HepG2 (cell line): ENCODE data around the gene SIRT7. TPM values are rescaled to one million over a fixed set of nuclear protein-coding genes. Genes with fewer than 3 reads are reported as not detected.

Experiments
- BRD4 ChIP-seq: sonication (generic); formaldehyde crosslinking; IDR thresholded peaks from 2 replicates; pipeline ENCODE4 v1.4.0; 2020; ENCODE audit warnings: missing genetic modification reagents
- CBX1 ChIP-seq: IDR thresholded peaks from one replicate; pipeline ENCODE4 v1.6.1; 2016; ENCODE audit warnings: antibody characterized with exemption, low read depth
- CBX2 ChIP-seq, 2 experiments: fragments of 200-600 bp in 1 of 2; sonication (generic); formaldehyde crosslinking in 1 of 2; IDR thresholded peaks; 2 replicates each; pipeline versions ENCODE4 v1.7.0 to v1.8.1; 2018 to 2022; ENCODE audit warnings: low read depth in 2 of 2, low read length in 1 of 2, mild to moderate bottlenecking in 1 of 2, missing genetic modification reagents in 1 of 2
- ETV5 ChIP-seq: IDR thresholded peaks from 2 replicates; pipeline ENCODE4 v1.6.1; 2018; ENCODE audit warnings: missing biosample characterization, missing genetic modification reagents, inconsistent platforms, borderline replicate concordance
- GABPB1 ChIP-seq: IDR thresholded peaks from 2 replicates; pipeline ENCODE4 v1.6.1; 2016; ENCODE audit warnings: mild to moderate bottlenecking, missing genetic modification reagents, moderate library complexity, missing compliant biosample characterization
- HDAC2 ChIP-seq: sonication (generic); formaldehyde crosslinking; IDR thresholded peaks from 2 replicates; pipeline ENCODE4 v1.4.0; 2020; ENCODE audit warnings: missing genetic modification reagents
- MYC ChIP-seq: sonication (generic); formaldehyde crosslinking; IDR thresholded peaks from 2 replicates; pipeline ENCODE4 v1.9.0; 2021; ENCODE audit warnings: missing genetic modification reagents, borderline replicate concordance
- NR2F6 ChIP-seq, 2 experiments: IDR thresholded peaks; 2 replicates each; pipeline ENCODE4 v1.6.1; 2016; ENCODE audit warnings: antibody characterized with exemption in 1 of 2, mild to moderate bottlenecking in 1 of 2
- RELA ChIP-seq: sonication (generic); formaldehyde crosslinking; IDR thresholded peaks from 2 replicates; pipeline ENCODE4 v1.4.0; 2020; ENCODE audit warnings: missing genetic modification reagents
- SOX13 ChIP-seq, 3 experiments: fragments of 450-650 bp in 1 of 3; sonication (generic) in 1 of 3; formaldehyde crosslinking in 1 of 3; IDR thresholded peaks in 2 of 3; conservative IDR thresholded peaks in 1 of 3; 2 replicates each; pipeline versions ENCODE4 v1.5.0 to v1.6.1; 2016 to 2020; ENCODE audit warnings: antibody characterized with exemption in 1 of 3, mild to moderate bottlenecking in 1 of 3, missing compliant biosample characterization in 1 of 3, missing genetic modification reagents in 1 of 3, moderate library complexity in 1 of 3
- SOX5 ChIP-seq: IDR thresholded peaks from 2 replicates; pipeline ENCODE4 v1.6.1; 2016; ENCODE audit warnings: borderline replicate concordance
- SPEN ChIP-seq: sonication (generic); formaldehyde crosslinking; IDR thresholded peaks from 2 replicates; pipeline ENCODE4 v1.5.1; 2020; ENCODE audit warnings: low read depth, mild to moderate bottlenecking, missing genetic modification reagents
- SRSF1 ChIP-seq: fragments of 200-400 bp; formaldehyde crosslinking; optimal IDR thresholded peaks from 2 replicates; pipeline ENCODE3; 2017; ENCODE audit warnings: mild to moderate bottlenecking, low read depth, low read length, moderate library complexity
- TAF1 ChIP-seq: sonication (generic); formaldehyde crosslinking; IDR thresholded peaks from 2 replicates; pipeline ENCODE4 v1.4.0; 2020; ENCODE audit warnings: missing genetic modification reagents
- TCF7L2 ChIP-seq: IDR thresholded peaks from 2 replicates; pipeline ENCODE4 v1.6.1; 2011; ENCODE audit warnings: mild to moderate bottlenecking, low read depth, low read length, moderate library complexity
- TEAD2 ChIP-seq: sonication (generic); formaldehyde crosslinking; IDR thresholded peaks from 2 replicates; pipeline ENCODE4 v1.9.0; 2021; ENCODE audit warnings: missing genetic modification reagents
- ZC3H13 ChIP-seq: sonication (generic); formaldehyde crosslinking; IDR thresholded peaks from 2 replicates; pipeline ENCODE4 v1.8.1; 2023; ENCODE audit warnings: mild to moderate bottlenecking, missing genetic modification reagents, moderate library complexity
- ZFX ChIP-seq: sonication (generic); formaldehyde crosslinking; IDR thresholded peaks from 2 replicates; pipeline ENCODE4 v1.4.0; 2020; ENCODE audit warnings: mild to moderate bottlenecking, low read depth, missing genetic modification reagents, moderate library complexity
- ZNF235 ChIP-seq: sonication (generic); formaldehyde crosslinking; IDR thresholded peaks from 2 replicates; pipeline ENCODE4 v1.8.1; 2023; ENCODE audit warnings: mild to moderate bottlenecking, missing genetic modification reagents, borderline replicate concordance
- ZNF326 ChIP-seq: sonication (generic); formaldehyde crosslinking; IDR thresholded peaks from 2 replicates; pipeline ENCODE4 v1.4.0; 2020; ENCODE audit warnings: missing genetic modification reagents, borderline replicate concordance
- ZNF556 ChIP-seq: sonication (generic); formaldehyde crosslinking; IDR thresholded peaks from 2 replicates; pipeline ENCODE4 v1.4.0; 2020; ENCODE audit warnings: mild to moderate bottlenecking, missing genetic modification reagents, borderline replicate concordance
- ZNF562 ChIP-seq: sonication (generic); formaldehyde crosslinking; IDR thresholded peaks from 2 replicates; pipeline ENCODE4 v1.8.0; 2022; ENCODE audit warnings: missing genetic modification reagents, borderline replicate concordance
- ZNF577 ChIP-seq: sonication (generic); formaldehyde crosslinking; IDR thresholded peaks from 2 replicates; pipeline ENCODE4 v1.4.0; 2020; ENCODE audit warnings: mild to moderate bottlenecking, low read depth, missing genetic modification reagents, borderline replicate concordance
- ZNF616 ChIP-seq: sonication (generic); formaldehyde crosslinking; IDR thresholded peaks from 2 replicates; pipeline ENCODE4 v1.5.0; 2020; ENCODE audit warnings: low read depth, mild to moderate bottlenecking, missing genetic modification reagents
- ZNF747 ChIP-seq: sonication (generic); formaldehyde crosslinking; IDR thresholded peaks from 2 replicates; pipeline ENCODE4 v1.8.1; 2023; ENCODE audit warnings: missing genetic modification reagents, mild to moderate bottlenecking, borderline replicate concordance
- polyA plus RNA-seq, 8 experiments: library from polyadenylated mRNA; depleted of rRNA in 3 of 8; stranded (reverse) in 7 of 8; unstranded in 1 of 8; fragments of >200 nt; fragmentation: Illumina TruSeq in 4 of 8; extraction: Trizol in 4 of 8; gene quantifications; 2 replicates each; pipeline versions ENCODE4 v1.2.1 to v1.2.3, GENCODE V29; 2011 to 2016; ENCODE audit warnings: low read depth in 4 of 8, missing spikeins in 1 of 8, mixed read lengths in 1 of 8; ENCODE audit not compliant: insufficient read depth in 1 of 8
- total RNA-seq, 5 experiments: library from RNA; depleted of rRNA; stranded (reverse); fragments of >200 nt; fragmentation: Illumina TruSeq; extraction: Trizol; gene quantifications; 2 replicates each; pipeline ENCODE4 v1.2.3, GENCODE V29; 2016; ENCODE audit warnings: low read depth in 1 of 5
- TF ChIP-seq, protein P1 (sequence below): sonication (generic); formaldehyde crosslinking; IDR thresholded peaks from 2 replicates; pipeline ENCODE4 v1.8.1; 2023; ENCODE audit warnings: missing genetic modification reagents, mild to moderate bottlenecking, borderline replicate concordance
- TF ChIP-seq, protein P2 (sequence below): sonication (generic); formaldehyde crosslinking; IDR thresholded peaks from 2 replicates; pipeline ENCODE4 v1.8.1; 2022; ENCODE audit warnings: mild to moderate bottlenecking, missing genetic modification reagents
- TF ChIP-seq, protein P3 (sequence below): sonication (generic); formaldehyde crosslinking; IDR thresholded peaks from 2 replicates; pipeline ENCODE4 v1.8.1; 2023; ENCODE audit warnings: missing genetic modification reagents, inconsistent platforms, borderline replicate concordance

Gene SIRT7
- total and polyA plus RNA-seq, 2 of the 13 experiments (the other 11 are each of a cell fraction or from before 2014, with no cell fraction given): 8.3 to 24.8 TPM

DNA sequence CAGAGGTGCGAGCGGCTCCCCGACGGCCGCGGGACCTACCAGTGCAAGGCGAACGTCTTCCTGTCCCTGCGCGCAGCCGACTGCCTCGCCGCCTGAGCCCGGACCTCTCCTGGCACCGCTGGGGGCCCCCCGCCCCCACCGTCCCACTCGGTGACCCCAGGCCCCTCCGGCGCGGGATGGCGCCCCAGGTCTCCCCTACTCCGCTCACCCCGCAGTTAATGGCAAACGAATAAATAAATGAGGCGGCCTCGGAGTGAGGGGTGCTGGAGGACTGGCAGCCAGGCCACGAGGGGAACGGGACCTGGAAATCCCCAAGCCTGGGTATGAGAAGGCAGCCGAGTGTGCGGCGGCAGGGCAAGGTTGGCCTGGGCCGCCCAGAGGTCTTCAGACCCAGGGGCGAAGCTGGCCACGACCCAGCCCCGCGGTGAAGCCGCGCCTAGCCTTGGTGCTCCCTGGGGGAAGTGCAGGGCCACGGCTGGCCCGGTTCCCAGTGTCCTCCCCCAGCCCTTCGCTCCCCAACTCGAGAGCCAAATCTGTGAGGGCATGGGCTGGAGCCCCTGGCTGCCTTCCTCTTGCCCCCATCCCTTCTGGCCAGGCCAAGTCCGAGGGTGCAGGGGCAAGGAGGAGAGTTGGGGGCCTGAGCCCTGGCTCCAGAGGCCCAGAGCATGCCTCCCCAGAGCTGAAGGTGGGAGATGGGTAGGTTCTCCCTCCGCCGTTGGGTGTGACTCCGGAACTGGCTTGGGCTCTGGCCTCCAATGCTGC, 15.1 kb downstream of the SIRT7 start (continued):
- TF ChIP-seq ZNF326 (peak; percentile 98; the same call in 1 of the 2 replicates), ZNF616 (no peak), ZC3H13 (CRISPR knock-in tag) (peak; percentile 96), ZFX (CRISPR knock-in tag) (peak; percentile 53), CBX2 (IDR thresholded peaks at IDR 0.05; ENCODE audit: low read depth, low read length) (no peak), CBX2 (CRISPR knock-in tag; IDR thresholded peaks at IDR 0.05; ENCODE audit: low read depth) (0 out of 2 replicates have a peak, but pooled peaks have one; percentile 46), BRD4 (CRISPR knock-in tag) (no peak), MYC (CRISPR knock-in tag) (0 out of 2 replicates have a peak, but pooled peaks have one; percentile 3), RELA (CRISPR knock-in tag) (no peak), ETV5 (CRISPR knock-in tag) (no peak), ZNF562 (CRISPR knock-in tag) (no peak), HDAC2 (CRISPR knock-in tag) (0 out of 2 replicates have a peak, but pooled peaks have one; percentile 20), SOX5 (no peak), GABPB1 (CRISPR knock-in tag) (peak; percentile 59; the same call in 1 of the 2 replicates), ZNF556 (CRISPR knock-in tag) (peak; percentile 36; the same call in 1 of the 2 replicates), SPEN (CRISPR knock-in tag) (no peak), ZNF577 (no peak), TCF7L2 (no peak), SOX13 (IDR thresholded peaks at IDR 0.05) (peak; percentile 19), SOX13 (CRISPR knock-in tag; conservative IDR thresholded peaks at IDR 0.05 in 1 of 2, IDR thresholded peaks at IDR 0.05 in 1 of 2) (no peak; a peak in 1 of 4 replicates), CBX1 (no peak), TEAD2 (CRISPR knock-in tag) (no peak), SRSF1 (peak; percentile 12), TAF1 (CRISPR knock-in tag) (no peak), ZNF235 (CRISPR knock-in tag) (no peak), ZNF747 (CRISPR knock-in tag) (peak; percentile 32; the same call in 1 of the 2 replicates), NR2F6 (IDR thresholded peaks at IDR 0.05) (no peak), NR2F6 (CRISPR knock-in tag; IDR thresholded peaks at IDR 0.05) (peak; percentile 22; the same call in 1 of the 2 replicates)
- TF ChIP-seq, protein P1, sequence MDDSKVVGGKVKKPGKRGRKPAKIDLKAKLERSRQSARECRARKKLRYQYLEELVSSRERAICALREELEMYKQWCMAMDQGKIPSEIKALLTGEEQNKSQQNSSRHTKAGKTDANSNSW (CRISPR knock-in tag): 0 out of 2 replicates have a peak, but pooled peaks have one; percentile 16
- TF ChIP-seq, protein P2, sequence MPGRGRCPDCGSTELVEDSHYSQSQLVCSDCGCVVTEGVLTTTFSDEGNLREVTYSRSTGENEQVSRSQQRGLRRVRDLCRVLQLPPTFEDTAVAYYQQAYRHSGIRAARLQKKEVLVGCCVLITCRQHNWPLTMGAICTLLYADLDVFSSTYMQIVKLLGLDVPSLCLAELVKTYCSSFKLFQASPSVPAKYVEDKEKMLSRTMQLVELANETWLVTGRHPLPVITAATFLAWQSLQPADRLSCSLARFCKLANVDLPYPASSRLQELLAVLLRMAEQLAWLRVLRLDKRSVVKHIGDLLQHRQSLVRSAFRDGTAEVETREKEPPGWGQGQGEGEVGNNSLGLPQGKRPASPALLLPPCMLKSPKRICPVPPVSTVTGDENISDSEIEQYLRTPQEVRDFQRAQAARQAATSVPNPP (CRISPR knock-in tag): no peak
- TF ChIP-seq, protein P3, sequence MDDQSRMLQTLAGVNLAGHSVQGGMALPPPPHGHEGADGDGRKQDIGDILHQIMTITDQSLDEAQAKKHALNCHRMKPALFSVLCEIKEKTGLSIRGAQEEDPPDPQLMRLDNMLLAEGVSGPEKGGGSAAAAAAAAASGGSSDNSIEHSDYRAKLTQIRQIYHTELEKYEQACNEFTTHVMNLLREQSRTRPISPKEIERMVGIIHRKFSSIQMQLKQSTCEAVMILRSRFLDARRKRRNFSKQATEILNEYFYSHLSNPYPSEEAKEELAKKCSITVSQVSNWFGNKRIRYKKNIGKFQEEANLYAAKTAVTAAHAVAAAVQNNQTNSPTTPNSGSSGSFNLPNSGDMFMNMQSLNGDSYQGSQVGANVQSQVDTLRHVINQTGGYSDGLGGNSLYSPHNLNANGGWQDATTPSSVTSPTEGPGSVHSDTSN: no peak
